ENCODE measurements around the gene SLC24A3. TPM values are rescaled to one million over a fixed set of nuclear protein-coding genes. Genes with fewer than 3 reads are reported as not detected.

The SLC24A3 gene
- polyA plus RNA-seq, 1 donor (not counting 4 experiments of a cell fraction or from before 2014, with no cell fraction given), result 0.17 TPM

GRCh38 chr20:19771031-19771430 is 558.6 kb downstream of the SLC24A3 start:
- H3K4me2 ChIP-seq (ENCODE audit: control insufficient read depth, extremely low read depth, insufficient read depth, low read depth, low read length), result no peak overlapping the region
- TF ChIP-seq CTCF (optimal IDR thresholded peaks at IDR 0.05 in 1 of 3, IDR thresholded peaks at IDR 0.05 in 1 of 3, conservative IDR thresholded peaks at IDR 0.05 in 1 of 3; ENCODE audit: extremely low read depth in 1 of 3, insufficient read depth in 2 of 3, low read length in 3 of 3) (no peak), EZH2 (IDR thresholded peaks at IDR 0.05; ENCODE audit: low read length) (no peak)
- no peak overlapping the region for H3K4me3 ChIP-seq (ENCODE audit: control insufficient read depth in 2 of 3, extremely low read depth in 1 of 3, insufficient read depth in 2 of 3, low read depth in 1 of 3, low read length in 3 of 3)
- H3K9me1 ChIP-seq (ENCODE audit: control insufficient read depth, extremely low read depth, insufficient read depth, low read length), result no peaks in the 10 kb centered on the region
- dilution Hi-C loops (cut with MboI; ENCODE audit: extremely low pct_ligation_motif_present, low sequenced_read_pairs), result no loop called here
- no peak overlapping the region for H2AFZ ChIP-seq (ENCODE audit: control insufficient read depth, low read length)
- FAIRE-seq (no peak), DNase-seq (ENCODE audit: low read depth, low spot score) (no peak)
- no peaks in the 10 kb centered on the region for H3K4me1 ChIP-seq (ENCODE audit: control insufficient read depth, extremely low read depth, insufficient read depth, low read length)
- H3K36me3 ChIP-seq (ENCODE audit: control insufficient read depth in 2 of 2, extremely low read depth in 1 of 2, insufficient read depth in 2 of 2, low read length in 2 of 2), result no peaks in the 10 kb centered on the region
- H3K79me2 ChIP-seq (ENCODE audit: control insufficient read depth, insufficient read depth, low read length), result no peaks in the 10 kb centered on the region
- H3K27ac ChIP-seq (ENCODE audit: control insufficient read depth, insufficient read depth, low read length), result no peak overlapping the region
- H3K27me3 ChIP-seq (ENCODE audit: control insufficient read depth, extremely low read depth, insufficient read depth, low read length), result no peaks in the 10 kb centered on the region
- no peaks in the 10 kb centered on the region for H4K20me1 ChIP-seq (ENCODE audit: control insufficient read depth, extremely low read depth, insufficient read depth, low read length)
- H3K9me3 ChIP-seq (ENCODE audit: control insufficient read depth, low read depth, low read length), result no peaks in the 10 kb centered on the region
- no peak overlapping the region for H3K9ac ChIP-seq (ENCODE audit: control insufficient read depth, extremely low read depth, insufficient read depth, low read length)
